Measurements from ENCODE around the gene HMX3.

- TF ChIP-seq KLF16 (CRISPR knock-in tag; IDR thresholded peaks at IDR 0.05), result no peak
- no peak for TF ChIP-seq ZBTB8A (CRISPR knock-in tag; IDR thresholded peaks at IDR 0.05; ENCODE audit: borderline replicate concordance, low read depth)
- TF ChIP-seq CTCF (CRISPR knock-in tag; IDR thresholded peaks at IDR 0.05), result no peak
- TF ChIP-seq ZBTB40 (IDR thresholded peaks at IDR 0.05), result no peak
- no peak for TF ChIP-seq ZBTB40 (CRISPR knock-in tag; IDR thresholded peaks at IDR 0.05)
- TF ChIP-seq YY1 (IDR thresholded peaks at IDR 0.05; ENCODE audit: insufficient read depth, insufficient replicate concordance, low read depth, low read length), result no peak
Observed at GRCh38 chr10:123175389-123176387, 39.9 kb downstream of the HMX3 start.
